ENCODE results near the gene CD9.
A peak's percentile ranks its signal among the peaks of the same experiment; 100 is the strongest.

The CD9 gene

DNA sequence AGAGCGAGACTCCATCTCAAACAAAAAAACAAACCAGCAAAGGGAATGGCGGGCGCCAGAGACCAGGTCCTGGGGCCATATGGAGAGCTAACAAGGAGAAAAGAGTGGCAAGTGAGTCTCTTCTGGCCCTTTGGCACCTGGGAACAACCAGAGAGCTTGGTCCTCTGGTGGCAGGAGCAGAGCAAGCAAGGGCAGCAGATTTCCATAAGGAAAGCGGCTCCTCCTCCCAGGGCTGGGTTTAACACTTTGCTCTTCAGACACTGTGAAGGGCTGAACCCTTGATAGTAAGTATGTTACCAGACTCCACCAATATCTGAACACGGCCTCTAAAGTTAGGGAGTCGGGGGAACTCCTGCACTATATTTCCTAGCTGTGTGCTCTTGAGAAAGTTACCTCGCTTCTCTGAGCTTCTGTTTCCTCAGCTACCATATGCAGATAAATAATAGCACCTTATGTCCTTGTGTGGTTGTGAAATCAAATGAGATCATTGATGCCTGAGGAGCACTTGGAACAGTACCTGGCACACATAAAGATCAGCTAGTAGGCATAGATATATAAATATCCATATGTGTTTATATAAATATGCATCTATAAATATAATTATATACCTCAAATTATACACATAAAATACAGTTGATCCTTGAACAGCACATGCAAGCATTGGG is 76.9 kb downstream of the CD9 start:
- no peak for DNase-seq

DNA sequence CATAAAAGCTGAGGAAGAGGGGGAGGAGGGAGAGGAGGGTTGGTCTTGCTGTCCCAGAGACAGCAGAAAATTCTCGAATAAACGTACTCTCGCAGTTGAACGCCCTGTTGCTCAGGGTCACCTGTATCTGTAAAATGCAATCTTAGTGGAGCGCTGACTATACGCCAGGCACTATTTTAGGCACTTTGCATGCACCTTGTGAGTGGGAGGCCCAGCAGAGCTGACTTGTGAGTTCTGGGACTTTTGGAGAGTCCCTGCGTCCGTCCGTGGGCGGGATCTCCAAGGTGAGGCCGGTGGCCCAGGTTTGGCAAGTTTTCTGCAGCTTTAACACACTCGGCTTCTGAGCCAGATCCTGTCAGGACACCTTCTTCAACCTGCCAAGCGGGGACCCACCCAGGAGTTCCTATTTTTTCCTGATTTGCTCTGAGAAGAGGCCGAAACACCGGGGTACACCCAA is 77.8 kb downstream of the CD9 start:
- DNase-seq: no peak

DNA sequence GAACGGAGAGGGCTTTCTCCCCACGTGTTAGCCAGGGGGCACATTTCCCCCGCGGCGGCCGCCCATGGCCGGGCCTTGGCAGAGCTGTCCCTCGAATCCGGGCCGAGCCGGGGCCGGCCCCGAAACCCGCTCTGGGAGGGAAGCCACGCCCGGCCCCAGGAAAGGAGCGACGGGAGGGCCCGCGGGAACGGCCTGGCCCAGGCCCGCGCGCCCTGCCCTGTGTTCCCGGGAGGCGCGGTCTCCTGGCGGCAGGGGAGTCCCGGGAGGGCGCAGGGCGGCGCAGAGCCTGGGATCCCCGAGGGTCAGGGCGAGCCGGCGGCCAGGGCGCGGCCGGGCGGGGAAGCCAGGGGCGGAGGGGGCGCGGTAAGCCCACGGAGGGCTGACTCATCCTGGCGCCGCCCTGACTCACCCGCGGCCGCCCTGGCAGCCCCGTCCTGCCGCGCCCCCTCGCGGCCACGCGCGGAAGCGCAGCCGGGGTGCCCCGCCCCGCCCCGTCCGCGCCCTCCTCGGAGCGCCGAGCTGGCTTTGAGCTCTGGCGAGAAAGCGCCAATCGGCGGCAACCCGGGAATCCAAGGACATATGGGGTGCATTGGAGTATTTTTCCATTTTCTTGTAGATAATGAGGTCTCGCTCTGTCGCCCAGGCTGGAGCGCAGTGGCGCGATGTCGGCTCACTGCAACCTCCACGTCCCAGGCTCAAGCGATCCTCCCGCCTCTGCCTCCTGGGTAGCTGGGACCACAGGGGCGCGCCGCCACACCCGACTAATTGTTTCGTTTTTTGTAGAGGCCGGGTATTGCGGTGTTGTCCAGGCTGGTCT is 78.4 kb downstream of the CD9 start:
- DNase-seq: peak; percentile 81

DNA sequence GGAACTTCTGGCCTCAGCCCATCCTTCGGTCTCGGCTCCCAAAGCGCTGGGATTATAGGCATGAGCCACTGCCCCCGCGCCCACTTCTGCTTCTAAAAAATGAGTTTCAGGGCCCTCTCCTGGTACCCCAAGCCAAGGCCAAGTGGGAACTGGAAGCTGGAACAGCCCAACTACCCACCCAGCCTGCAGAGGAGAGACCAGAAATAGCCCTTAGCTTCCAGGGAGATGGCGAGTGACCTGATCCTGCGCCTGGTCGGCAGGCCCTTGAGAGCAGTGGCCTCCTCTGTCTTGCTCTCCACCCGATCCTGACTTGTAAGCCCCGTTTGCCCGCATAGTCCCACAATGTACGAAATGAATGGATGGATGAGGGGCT is 79.0 kb downstream of the CD9 start:
- DNase-seq: no peak

DNA sequence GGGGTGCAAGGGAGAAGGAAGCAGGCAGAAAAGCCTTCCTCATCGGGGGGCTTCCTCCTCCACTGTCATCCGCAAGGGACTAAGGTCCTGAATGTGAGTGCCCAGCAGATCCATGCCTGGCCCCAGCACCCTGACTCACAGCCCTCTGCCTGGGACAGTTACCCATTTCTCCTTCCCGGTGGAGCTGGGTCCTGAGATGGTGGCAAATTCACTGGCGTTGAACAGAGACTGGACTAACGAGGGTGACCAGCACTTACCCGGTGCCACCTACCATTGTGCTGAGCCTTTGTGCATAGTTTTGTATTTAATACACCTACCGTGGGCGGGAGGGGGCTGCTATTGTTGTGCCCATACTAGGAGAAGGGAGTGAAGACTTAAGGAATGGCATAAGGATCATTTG is 79.4 kb downstream of the CD9 start:
- no peak for DNase-seq

DNA sequence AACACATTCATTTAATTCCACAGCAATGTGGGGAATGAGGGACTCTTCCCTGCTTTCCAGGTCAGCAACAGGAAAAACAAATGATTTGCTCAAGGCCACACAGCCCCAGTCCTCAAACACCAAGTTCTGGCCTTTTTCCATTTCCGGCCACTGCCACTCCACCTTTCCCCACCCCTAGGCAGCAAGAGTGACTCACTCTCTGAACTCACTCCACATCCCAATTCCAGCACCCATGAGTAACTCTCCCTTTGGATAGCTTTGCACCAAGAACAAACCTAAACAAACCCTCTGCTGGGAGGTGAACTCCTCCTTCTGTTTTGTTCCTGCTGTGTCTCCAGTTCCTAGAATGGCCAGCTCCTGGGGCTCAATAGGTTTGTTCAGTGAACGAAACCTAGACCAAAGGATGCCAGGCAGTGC is 79.9 kb downstream of the CD9 start:
- DNase-seq: peak; percentile 92

DNA sequence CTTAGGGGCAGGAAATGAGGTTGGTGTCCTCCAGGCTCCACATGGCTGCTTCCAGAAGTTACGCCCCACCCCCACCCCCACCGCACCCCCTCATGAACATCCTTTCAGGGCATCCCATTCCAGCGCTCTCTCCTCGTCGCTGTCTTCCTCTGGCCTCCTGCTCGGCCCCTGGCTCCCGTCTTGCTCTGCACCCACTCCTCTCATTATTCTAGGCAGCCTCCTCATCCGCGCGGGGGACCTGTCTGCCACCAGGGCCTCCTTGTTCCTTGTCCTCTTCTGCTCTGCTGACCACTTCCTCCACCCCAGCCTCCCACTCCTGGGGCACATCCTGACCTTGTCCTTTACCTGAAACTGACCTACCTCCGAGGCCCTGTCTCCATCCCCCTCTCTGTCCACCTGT is 80.5 kb downstream of the CD9 start:
- DNase-seq: no peak

DNA sequence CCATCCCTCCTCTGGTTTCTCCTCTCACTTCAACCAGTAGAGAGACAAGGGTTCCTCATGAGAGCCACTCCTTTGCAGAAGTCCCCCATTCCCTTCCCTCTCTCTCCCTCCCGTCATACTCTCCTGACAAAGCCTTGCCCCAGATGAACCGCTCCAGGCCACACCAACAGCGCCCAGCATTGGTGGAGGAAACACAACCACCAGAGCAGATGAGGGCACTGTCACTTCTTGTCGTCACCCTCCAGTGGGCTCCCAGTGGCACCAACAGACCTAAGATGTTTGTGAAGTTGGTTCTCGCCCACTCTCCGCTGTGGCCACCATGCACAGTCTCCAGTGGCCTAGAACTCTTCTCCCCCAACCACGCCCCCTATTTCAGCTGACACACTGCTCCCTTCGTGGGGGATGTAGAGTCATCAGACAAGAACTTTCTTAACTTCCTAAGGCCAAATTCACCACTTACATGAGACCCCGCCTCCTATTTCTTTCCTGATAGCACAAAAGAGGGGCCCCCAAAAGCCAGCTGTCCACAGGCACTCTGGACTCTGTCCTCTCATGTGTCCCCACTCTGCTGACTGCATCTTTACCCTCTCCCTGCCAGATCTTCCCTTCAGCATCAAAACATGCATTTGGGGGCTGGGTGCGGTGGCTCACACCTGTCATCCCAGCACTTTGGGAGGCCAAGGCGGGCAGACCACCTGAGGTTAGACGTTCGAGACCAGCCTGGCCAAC is 81.0 kb downstream of the CD9 start:
- DNase-seq: peak; percentile 57

DNA sequence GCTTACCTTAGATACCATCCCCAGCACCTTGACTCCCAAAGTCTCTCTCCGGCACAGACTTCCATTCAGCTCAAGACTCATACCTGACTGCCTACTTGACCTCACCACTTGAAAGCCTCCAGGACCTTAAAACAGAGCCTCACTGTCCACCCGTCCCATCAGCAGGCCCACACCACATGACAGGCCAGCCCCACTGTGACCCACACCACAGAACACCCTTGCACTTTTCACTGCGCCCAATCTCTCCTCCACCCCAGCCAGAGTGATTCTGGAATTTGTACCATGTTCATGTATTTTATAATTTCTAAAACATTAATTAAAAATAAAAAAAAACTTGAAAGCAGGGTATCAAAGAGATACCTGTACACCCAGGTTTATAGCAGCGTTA is 82.2 kb downstream of the CD9 start:
- no peak for DNase-seq

DNA sequence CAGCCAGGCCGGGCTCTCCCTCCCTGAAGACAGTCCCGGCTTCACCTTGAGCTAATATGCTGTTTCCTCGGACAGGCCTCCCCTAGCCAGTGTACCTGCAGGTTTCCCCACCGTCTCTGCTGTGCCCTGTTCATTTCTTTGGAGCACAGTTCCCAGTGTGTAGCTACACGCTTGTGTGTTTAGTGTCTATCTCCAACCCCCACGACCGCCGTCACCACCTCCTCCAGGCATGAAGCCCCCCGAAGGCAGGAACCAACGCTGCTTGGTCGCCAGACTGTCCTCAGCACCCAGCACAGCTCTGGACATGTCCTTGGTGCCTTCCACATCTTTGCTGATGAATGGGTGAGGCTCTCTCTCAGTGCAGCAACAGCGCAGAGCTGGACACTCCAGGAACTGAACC is 84.1 kb downstream of the CD9 start:
- DNase-seq: no peak

DNA sequence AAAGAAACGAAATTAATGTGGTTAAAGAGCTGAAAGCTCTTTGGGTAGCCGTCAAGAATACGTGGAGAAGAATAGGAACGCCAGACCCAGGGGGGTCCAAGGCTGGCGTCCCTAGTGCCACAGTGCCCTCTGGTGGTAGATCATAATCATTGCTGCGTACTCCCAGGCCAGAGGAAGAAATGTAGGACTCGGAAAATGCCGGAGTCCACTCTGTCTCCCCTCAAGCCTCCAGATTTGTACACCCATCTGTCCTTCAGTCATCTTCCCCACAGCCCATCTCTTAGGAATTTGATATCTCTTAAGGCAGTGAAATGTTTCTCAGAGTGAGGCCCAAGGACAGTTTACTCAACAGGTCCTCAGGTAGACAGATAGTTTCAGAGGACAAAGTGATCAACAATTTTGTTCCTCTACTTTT is 84.9 kb downstream of the CD9 start:
- peak; percentile 70 for DNase-seq

DNA sequence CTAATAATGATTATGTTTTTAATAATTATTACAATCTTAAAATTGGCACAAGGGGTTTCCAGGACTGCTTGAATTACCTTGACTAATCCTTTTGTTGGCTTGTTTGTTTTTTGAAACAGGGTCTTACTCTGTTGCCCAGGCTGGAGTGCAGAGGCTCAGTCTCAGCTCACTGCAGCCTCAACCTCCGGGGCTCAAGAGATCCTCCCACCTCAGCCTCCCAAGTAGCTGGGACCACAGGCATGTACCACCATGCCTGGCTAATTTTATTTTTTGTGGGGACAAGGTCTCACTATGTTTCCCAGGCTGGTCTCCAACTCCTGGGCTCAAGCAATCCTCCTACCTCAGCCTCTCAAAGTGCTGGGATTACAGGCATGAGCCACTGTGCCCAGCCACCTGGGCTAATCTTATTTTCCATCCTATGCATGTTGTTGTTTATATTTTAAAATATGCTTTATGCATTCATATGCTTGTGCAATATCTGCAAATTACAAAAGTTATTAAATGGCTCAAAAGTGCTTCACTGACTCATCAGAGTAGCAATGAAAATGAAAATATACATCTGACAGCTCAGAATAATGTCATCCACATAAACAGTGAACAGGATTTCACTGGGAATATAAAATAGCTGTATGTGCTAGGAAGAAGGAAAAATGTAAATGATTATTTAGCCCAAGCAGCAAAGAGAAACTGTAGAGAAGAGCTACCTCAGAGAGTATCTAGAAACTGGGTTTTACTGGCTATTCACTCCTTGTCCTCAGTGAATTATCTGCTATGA is 85.5 kb downstream of the CD9 start:
- peak; percentile 40 for DNase-seq
